GM21786 (cell line): ENCODE results near the gene CTNS.

ENCODE experiments used
- ATAC-seq: cut with Tn5 transposase; IDR thresholded peaks from one replicate; pipeline ENCODE4 v1.9.1; 2021; ENCODE audit not compliant: unreplicated experiment

The CTNS gene

GRCh38 chr17:3622977-3623594, 13.5 kb upstream of the CTNS start:
- no peak for ATAC-seq

- ATAC-seq: no peak
Observed at GRCh38 chr17:3626831-3627768, 9.5 kb upstream of the CTNS start.

- ATAC-seq: no peak
Observed at GRCh38 chr17:3627769-3628167, 8.8 kb upstream of the CTNS start.

- ATAC-seq: no peak
Observed at GRCh38 chr17:3630781-3631180, 5.8 kb upstream of the CTNS start.

GRCh38 chr17:3632287-3632686, 4.3 kb upstream of the CTNS start:
- no peak for ATAC-seq

GRCh38 chr17:3635474-3636153, 946 bp upstream of the CTNS start:
- no peak for ATAC-seq

- no peak for ATAC-seq
Observed at GRCh38 chr17:3636908-3637373, 381 bp downstream of the CTNS start.

GRCh38 chr17:3639981-3640596, 3.5 kb downstream of the CTNS start:
- ATAC-seq: no peak

- no peak for ATAC-seq
Observed at GRCh38 chr17:3641014-3641413, 4.5 kb downstream of the CTNS start.

GRCh38 chr17:3641717-3642486, 5.3 kb downstream of the CTNS start:
- no peak for ATAC-seq

GRCh38 chr17:3643889-3644349, 7.4 kb downstream of the CTNS start:
- ATAC-seq: no peak

- no peak for ATAC-seq
Observed at GRCh38 chr17:3645310-3645709, 8.8 kb downstream of the CTNS start.

GRCh38 chr17:3647251-3647650, 10.7 kb downstream of the CTNS start:
- no peak for ATAC-seq

- no peak for ATAC-seq
Observed at GRCh38 chr17:3647769-3648555, 11.4 kb downstream of the CTNS start.

- ATAC-seq: no peak
Observed at GRCh38 chr17:3655766-3656165, 19.2 kb downstream of the CTNS start.

GRCh38 chr17:3656353-3656752, 19.8 kb downstream of the CTNS start:
- no peak for ATAC-seq

- no peak for ATAC-seq
Observed at GRCh38 chr17:3656755-3657587, 20.4 kb downstream of the CTNS start.

- no peak for ATAC-seq
Observed at GRCh38 chr17:3657588-3657869, 21.0 kb downstream of the CTNS start.
